Endothelial cell of umbilical vein (primary cell): ENCODE results near the gene SLC8A1.

Source experiments
- EZH2 ChIP-seq: IDR thresholded peaks from 2 replicates; pipeline ENCODE4 v1.6.1; 2012; ENCODE audit warnings: borderline replicate concordance, low read depth, mild to moderate bottlenecking, moderate library complexity, low read length, inconsistent platforms; ENCODE audit not compliant: severe bottlenecking
- FOS ChIP-seq: IDR thresholded peaks from 2 replicates; pipeline ENCODE4 v1.6.1; 2011; ENCODE audit warnings: mild to moderate bottlenecking, low read length, moderate library complexity, borderline replicate concordance; ENCODE audit not compliant: insufficient read depth
- JUN ChIP-seq: IDR thresholded peaks from 2 replicates; pipeline ENCODE4 v1.6.1; 2011; ENCODE audit warnings: borderline replicate concordance, low read depth; ENCODE audit not compliant: insufficient read length, insufficient read depth
- MYC ChIP-seq: IDR thresholded peaks from one replicate; pipeline ENCODE4 v1.6.1; 2011; ENCODE audit warnings: mild to moderate bottlenecking, low read depth, low read length
- POLR2A ChIP-seq: IDR thresholded peaks from 2 replicates; pipeline ENCODE4 v1.6.1; 2012; ENCODE audit warnings: low read depth, mild to moderate bottlenecking, control low read depth, low read length
- POLR2AphosphoS5 ChIP-seq: IDR thresholded peaks from 2 replicates; pipeline ENCODE4 v1.6.1; 2012; ENCODE audit warnings: low read depth, mild to moderate bottlenecking, control low read depth, low read length, moderate library complexity; ENCODE audit not compliant: insufficient read depth
- TF ChIP-seq, protein P1 (sequence below), 2 donors: IDR thresholded peaks; 1 replicate in 1 of 2; 2 replicates in 1 of 2; pipeline ENCODE4 v1.5.1; 2011; ENCODE audit warnings: low read length in 2 of 2, mild to moderate bottlenecking in 2 of 2, moderate library complexity in 2 of 2, control low read depth in 1 of 2, inconsistent platforms in 1 of 2, low read depth in 1 of 2; ENCODE audit not compliant: insufficient read depth in 1 of 2; ENCODE audit errors: extremely low read depth in 1 of 2
- TF ChIP-seq, protein P2 (sequence below): IDR thresholded peaks from 2 replicates; pipeline ENCODE4 v1.6.1; 2011; ENCODE audit not compliant: insufficient read depth, insufficient read length

DNA sequence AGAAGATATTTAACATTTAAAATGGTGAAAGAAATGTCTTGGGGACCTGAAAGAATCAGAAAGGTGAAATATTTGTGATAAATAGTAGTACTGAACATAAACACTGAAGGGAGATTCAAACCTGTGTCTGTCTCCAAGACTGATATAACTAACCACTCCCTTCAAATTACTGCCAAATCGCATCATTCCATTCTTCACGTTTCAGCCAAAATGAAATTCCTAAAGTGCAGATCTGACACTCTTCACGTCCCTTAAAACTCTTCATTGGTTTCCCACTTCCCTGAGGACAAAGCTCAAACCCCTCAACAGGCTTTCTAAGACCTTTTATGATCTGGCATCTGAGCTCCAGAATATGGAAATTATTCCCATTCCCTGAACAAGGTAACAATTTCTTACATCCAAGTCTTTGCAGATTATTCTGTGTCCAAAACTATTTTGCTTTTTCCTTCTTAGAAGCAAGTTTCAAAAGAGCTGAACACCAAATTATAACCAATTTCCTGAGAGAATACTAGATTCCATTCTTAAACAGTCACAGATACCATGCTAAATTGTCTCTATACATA, 18.9 kb downstream of the SLC8A1 start:
- TF ChIP-seq, protein P1, sequence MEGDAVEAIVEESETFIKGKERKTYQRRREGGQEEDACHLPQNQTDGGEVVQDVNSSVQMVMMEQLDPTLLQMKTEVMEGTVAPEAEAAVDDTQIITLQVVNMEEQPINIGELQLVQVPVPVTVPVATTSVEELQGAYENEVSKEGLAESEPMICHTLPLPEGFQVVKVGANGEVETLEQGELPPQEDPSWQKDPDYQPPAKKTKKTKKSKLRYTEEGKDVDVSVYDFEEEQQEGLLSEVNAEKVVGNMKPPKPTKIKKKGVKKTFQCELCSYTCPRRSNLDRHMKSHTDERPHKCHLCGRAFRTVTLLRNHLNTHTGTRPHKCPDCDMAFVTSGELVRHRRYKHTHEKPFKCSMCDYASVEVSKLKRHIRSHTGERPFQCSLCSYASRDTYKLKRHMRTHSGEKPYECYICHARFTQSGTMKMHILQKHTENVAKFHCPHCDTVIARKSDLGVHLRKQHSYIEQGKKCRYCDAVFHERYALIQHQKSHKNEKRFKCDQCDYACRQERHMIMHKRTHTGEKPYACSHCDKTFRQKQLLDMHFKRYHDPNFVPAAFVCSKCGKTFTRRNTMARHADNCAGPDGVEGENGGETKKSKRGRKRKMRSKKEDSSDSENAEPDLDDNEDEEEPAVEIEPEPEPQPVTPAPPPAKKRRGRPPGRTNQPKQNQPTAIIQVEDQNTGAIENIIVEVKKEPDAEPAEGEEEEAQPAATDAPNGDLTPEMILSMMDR (IDR thresholded peaks at IDR 0.05; ENCODE audit: extremely low read depth in 1 of 2, insufficient read depth in 1 of 2, low read depth in 1 of 2, low read length in 2 of 2), result no peak
- no peak for TF ChIP-seq EZH2
- TF ChIP-seq, protein P2, sequence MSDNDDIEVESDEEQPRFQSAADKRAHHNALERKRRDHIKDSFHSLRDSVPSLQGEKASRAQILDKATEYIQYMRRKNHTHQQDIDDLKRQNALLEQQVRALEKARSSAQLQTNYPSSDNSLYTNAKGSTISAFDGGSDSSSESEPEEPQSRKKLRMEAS, result no peak
- no peak for TF ChIP-seq FOS
- TF ChIP-seq POLR2A, result no peak
- no peak for TF ChIP-seq MYC
- no peak for TF ChIP-seq POLR2AphosphoS5
- no peak for TF ChIP-seq JUN
